ENCODE results near the gene TEX54. TPM values are rescaled to one million over a fixed set of nuclear protein-coding genes. Genes with fewer than 3 reads are reported as not detected.
A peak's percentile ranks its signal among the peaks of the same experiment; 100 is the strongest.

Gene TEX54
- total and polyA plus RNA-seq, 2 of the 13 experiments (the other 11 are each of a cell fraction or from before 2014, with no cell fraction given): not detected

DNA sequence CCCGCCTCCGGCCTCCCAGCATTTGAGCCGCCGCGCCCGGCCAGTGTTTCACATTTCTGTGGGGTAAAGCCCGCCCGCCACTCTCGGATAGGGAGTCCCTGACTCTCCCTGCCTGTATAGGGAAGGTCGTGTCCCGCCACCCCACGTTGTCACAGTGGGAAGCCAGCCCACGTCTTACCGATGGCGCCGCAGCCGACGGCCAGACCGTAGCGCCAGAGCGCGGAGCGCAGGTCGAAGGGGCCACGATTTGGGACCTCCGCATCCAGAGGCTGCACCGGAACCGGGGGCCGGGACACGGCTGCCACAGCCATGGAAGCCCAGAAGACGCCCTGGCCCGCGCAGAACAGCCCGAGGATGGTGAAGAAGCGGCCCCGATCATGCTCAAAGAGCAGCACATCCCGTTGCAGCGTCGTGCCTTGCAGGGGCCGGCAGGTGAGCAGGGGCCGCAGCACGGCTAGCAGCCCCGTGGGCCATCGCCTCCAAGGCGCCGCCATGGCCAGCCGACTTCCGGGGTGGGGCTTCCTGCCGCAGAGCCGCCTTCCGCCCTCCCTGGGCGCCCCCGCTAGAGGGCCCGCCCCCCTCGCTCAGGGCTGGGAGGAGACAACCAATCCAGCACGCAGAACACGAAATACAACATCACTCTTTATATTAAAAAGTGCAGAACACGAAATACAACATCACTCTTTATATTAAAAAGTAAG, 41.0 kb downstream of the TEX54 start, which contains the start of gene TMEM223 (continued):
- TF ChIP-seq ZZZ3 (CRISPR knock-in tag; IDR thresholded peaks at IDR 0.05; ENCODE audit: borderline replicate concordance) (no peak), KMT2A (CRISPR knock-in tag; IDR thresholded peaks at IDR 0.05) (peak; percentile 92; the same call in 1 of the 2 replicates), POLR2G (IDR thresholded peaks at IDR 0.05; ENCODE audit: low read depth, low read length) (peak; percentile 96), ZC3H13 (CRISPR knock-in tag; IDR thresholded peaks at IDR 0.05) (peak; percentile 91), NFRKB (IDR thresholded peaks at IDR 0.05) (no peak), NFIC (IDR thresholded peaks at IDR 0.05; ENCODE audit: low read length) (no peak)
- TF ChIP-seq, protein P1, sequence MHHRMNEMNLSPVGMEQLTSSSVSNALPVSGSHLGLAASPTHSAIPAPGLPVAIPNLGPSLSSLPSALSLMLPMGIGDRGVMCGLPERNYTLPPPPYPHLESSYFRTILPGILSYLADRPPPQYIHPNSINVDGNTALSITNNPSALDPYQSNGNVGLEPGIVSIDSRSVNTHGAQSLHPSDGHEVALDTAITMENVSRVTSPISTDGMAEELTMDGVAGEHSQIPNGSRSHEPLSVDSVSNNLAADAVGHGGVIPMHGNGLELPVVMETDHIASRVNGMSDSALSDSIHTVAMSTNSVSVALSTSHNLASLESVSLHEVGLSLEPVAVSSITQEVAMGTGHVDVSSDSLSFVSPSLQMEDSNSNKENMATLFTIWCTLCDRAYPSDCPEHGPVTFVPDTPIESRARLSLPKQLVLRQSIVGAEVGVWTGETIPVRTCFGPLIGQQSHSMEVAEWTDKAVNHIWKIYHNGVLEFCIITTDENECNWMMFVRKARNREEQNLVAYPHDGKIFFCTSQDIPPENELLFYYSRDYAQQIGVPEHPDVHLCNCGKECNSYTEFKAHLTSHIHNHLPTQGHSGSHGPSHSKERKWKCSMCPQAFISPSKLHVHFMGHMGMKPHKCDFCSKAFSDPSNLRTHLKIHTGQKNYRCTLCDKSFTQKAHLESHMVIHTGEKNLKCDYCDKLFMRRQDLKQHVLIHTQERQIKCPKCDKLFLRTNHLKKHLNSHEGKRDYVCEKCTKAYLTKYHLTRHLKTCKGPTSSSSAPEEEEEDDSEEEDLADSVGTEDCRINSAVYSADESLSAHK (CRISPR knock-in tag; IDR thresholded peaks at IDR 0.05; ENCODE audit: borderline replicate concordance): no peak
- TF ChIP-seq, protein P2, sequence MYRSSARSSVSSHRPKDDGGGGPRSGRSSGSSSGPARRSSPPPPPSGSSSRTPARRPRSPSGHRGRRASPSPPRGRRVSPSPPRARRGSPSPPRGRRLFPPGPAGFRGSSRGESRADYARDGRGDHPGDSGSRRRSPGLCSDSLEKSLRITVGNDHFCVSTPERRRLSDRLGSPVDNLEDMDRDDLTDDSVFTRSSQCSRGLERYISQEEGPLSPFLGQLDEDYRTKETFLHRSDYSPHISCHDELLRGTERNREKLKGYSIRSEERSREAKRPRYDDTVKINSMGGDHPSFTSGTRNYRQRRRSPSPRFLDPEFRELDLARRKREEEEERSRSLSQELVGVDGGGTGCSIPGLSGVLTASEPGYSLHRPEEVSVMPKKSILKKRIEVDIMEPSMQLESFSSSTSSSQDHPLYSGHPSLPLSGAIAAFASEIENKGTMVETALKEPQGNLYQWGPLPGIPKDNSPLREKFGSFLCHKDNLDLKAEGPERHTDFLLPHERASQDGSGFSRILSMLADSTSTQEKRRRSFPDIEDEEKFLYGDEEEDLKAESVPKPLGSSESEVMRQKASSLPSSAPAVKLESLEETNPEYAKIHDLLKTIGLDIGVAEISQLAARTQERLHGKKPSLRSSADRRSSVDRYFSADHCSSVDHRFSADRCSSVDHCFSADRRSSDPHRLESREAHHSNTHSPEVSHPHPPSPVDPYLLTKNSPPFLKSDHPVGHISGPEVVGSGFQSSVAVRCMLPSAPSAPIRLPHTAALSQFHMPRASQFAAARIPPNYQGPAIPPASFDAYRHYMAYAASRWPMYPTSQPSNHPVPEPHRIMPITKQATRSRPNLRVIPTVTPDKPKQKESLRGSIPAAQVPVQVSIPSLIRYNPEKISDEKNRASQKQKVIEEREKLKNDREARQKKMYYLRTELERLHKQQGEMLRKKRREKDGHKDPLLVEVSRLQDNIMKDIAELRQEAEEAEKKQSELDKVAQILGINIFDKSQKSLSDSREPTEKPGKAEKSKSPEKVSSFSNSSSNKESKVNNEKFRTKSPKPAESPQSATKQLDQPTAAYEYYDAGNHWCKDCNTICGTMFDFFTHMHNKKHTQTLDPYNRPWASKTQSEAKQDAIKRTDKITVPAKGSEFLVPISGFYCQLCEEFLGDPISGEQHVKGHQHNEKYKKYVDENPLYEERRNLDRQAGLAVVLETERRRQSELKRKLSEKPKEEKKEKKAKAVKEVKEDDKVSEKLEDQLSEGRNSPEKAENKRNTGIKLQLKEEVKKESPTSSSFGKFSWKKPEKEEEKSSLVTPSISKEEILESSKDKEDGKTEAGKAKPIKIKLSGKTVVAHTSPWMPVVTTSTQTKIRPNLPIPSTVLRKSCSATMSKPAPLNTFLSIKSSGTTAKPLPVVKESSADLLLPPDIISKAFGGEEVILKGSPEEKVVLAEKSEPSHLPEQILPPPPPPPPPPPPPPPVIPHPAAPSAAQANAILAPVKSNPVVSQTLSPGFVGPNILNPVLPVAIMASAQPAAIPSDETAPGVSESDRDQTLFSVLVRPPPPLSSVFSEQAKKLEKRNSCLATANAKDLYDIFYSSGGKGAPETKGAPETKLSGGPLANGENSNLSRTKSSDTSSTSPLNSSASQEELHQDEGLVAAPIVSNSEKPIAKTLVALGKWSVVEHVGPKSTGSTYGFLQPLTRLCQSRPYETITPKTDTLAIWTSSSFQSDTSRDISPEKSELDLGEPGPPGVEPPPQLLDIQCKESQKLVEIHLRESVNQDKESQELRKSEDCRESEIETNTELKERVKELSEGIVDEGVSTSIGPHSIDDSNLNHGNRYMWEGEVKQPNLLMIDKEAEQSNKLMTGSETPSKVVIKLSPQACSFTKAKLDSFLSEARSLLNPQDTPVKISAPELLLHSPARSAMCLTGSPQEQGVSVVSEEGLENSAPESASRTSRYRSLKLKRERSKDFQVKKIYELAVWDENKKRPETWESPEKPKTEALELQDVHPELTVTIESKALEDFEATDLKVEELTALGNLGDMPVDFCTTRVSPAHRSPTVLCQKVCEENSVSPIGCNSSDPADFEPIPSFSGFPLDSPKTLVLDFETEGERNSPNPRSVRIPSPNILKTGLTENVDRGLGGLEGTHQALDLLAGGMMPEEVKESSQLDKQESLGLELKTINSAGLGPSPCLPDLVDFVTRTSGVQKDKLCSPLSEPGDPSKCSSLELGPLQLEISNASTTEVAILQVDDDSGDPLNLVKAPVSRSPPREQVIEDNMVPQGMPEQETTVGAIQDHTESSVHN (CRISPR knock-in tag; IDR thresholded peaks at IDR 0.05): no peak
- TF ChIP-seq, protein P3, sequence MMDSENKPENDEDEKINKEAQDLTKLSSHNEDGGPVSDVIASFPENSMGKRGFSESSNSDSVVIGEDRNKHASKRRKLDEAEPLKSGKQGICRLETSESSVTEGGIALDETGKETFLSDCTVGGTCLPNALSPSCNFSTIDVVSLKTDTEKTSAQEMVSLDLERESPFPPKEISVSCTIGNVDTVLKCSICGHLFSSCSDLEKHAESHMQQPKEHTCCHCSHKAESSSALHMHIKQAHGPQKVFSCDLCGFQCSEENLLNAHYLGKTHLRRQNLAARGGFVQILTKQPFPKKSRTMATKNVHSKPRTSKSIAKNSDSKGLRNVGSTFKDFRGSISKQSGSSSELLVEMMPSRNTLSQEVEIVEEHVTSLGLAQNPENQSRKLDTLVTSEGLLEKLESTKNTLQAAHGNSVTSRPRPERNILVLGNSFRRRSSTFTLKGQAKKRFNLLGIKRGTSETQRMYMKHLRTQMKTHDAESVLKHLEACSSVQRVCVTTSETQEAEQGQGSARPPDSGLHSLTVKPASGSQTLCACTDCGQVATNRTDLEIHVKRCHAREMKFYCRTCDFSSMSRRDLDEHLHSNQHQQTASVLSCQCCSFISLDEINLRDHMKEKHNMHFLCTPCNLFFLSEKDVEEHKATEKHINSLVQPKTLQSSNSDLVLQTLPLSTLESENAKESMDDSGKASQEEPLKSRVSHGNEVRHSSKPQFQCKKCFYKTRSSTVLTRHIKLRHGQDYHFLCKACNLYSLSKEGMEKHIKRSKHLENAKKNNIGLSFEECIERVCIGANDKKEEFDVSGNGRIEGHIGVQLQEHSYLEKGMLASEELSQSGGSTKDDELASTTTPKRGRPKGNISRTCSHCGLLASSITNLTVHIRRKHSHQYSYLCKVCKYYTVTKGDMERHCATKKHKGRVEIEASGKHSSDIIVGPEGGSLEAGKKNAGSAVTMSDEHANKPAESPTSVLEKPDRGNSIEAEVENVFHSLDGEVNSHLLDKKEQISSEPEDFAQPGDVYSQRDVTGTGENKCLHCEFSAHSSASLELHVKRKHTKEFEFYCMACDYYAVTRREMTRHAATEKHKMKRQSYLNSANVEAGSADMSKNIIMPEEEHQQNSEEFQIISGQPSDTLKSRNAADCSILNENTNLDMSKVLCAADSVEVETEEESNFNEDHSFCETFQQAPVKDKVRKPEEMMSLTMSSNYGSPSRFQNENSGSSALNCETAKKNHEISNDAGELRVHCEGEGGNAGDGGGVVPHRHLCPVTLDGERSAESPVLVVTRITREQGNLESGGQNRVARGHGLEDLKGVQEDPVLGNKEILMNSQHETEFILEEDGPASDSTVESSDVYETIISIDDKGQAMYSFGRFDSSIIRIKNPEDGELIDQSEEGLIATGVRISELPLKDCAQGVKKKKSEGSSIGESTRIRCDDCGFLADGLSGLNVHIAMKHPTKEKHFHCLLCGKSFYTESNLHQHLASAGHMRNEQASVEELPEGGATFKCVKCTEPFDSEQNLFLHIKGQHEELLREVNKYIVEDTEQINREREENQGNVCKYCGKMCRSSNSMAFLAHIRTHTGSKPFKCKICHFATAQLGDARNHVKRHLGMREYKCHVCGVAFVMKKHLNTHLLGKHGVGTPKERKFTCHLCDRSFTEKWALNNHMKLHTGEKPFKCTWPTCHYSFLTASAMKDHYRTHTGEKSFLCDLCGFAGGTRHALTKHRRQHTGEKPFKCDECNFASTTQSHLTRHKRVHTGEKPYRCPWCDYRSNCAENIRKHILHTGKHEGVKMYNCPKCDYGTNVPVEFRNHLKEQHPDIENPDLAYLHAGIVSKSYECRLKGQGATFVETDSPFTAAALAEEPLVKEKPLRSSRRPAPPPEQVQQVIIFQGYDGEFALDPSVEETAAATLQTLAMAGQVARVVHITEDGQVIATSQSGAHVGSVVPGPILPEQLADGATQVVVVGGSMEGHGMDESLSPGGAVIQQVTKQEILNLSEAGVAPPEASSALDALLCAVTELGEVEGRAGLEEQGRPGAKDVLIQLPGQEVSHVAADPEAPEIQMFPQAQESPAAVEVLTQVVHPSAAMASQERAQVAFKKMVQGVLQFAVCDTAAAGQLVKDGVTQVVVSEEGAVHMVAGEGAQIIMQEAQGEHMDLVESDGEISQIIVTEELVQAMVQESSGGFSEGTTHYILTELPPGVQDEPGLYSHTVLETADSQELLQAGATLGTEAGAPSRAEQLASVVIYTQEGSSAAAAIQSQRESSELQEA (CRISPR knock-in tag; IDR thresholded peaks at IDR 0.05; ENCODE audit: not compliant biosample characterization): peak; percentile 64
